ENCODE data around the gene PALLD. TPM values are rescaled to one million over a fixed set of nuclear protein-coding genes. Genes with fewer than 3 reads are reported as not detected.
"Not testable (repeated sequence)": the region's sequence is repeated elsewhere in the genome, so short reads cannot be mapped to it uniquely, and the experiment has no call there.

The PALLD gene
- total RNA-seq, 1 donor from 2014 or later: 8.1 TPM

DNA sequence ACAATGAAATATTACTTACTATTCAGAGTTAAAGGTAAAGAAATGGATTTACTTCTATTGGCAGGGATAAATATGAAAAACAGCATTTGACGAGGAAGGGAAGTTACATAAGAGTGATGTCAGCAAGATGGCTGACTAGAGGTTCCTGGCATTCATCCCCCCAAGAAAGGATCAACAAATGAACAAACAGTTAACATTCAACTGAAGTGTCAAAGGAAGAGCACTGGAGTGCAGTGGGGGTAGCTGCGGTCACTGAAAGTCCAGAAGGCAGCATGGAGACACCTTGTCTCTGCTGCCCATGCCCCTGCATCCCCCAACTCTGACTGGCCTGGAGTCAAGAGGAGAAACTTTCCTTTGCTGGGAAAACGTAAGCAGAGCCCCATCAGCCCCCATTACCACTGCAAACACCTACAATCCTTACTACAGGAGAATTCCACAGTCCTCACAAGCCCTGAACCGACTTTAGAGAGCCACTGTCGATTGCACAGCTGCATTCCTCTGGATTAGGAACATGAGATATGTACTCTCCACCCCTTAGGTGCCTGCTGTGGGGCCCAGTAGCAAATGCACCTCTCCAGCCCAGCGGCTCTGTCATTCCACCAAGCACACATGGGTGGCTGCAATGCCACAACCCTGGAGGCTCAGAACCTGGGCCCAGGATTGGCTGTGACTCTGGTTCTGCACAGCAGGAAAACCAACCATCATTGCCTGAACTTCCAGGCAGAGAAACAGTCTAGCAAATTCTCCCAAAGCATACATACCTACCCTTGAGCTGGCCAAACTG lies 433.8 kb downstream of the PALLD start:
- no peak for DNase-seq (ENCODE audit: low read depth in 2 of 2)

DNA sequence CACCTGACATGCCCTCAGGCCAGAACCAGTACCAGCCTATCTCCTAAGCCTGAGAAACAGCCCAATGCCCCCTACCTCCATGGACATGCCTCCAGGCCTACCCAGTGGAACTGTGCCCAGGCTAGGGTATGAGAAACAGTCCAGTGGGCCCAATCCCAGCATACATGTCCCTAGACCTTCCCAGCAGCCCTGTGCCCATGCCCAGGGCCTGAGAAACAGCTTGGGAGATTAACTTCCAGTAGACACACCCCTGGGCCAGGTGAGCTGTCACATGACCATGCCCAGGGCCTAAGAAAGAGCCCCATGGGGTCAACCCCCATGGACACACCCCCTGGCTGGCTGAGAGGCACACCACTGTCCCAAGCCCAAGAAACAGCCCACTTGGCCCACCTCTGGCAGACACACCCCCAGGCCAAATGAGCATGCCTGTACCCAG lies 434.4 kb downstream of the PALLD start:
- no peak for DNase-seq (ENCODE audit: low read depth in 2 of 2)

DNA sequence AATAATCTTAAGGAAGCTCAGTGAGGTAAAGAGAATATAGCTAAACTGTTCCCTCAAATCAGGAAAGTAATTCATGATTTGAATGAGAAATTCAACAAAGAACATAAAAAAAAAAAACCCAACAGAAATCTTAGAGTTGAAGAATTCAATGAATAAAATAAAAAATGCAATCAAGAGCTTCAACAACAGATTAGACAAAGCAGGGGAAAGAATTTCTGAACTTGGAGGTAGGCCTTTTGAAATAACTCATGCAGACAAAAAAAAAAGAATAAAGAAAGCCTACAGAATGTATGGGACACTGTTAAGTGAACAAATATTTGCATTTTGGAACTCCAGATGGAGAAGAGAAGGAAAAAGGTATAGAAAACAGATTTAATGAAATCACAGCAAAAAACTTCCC lies 435.3 kb downstream of the PALLD start:
- no peak for DNase-seq (ENCODE audit: low read depth in 2 of 2)

DNA sequence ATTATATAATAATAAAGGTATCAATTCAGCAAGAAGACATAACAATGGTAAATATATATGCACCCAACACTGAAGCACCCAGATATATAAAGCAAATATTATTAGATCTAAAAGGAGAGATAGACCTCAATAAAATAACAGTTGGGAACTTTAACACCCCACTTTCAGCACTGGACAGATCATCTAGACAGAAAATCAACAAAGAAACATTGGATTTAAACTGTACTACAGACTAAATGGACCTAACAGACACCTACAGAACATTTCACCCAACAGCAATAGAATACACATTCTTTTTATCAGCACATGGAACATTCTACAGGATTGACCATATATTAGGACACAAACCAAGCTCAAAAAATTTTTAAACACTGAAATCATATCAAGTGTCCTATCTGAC lies 436.6 kb downstream of the PALLD start:
- DNase-seq (ENCODE audit: low read depth in 2 of 2): no peak

DNA sequence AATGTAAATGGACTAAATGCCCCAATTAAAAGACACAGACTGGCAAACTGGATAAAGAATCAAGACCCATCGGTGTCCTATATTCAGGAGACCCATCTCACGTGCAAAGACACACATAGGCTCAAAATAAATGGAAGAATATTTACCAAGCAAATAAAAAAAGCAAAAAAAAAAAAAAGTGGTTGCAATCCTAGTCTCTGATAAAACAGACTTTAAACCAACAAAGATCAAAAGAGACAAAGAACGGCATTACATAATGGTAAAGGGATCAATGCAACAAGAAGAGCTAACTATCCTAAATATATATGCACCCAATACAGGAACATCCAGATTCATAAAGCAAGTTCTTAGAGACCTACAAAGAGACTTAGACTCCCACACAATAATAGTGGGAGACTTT lies 440.6 kb downstream of the PALLD start:
- not testable (repeated sequence) for DNase-seq (ENCODE audit: low read depth in 2 of 2)

DNA sequence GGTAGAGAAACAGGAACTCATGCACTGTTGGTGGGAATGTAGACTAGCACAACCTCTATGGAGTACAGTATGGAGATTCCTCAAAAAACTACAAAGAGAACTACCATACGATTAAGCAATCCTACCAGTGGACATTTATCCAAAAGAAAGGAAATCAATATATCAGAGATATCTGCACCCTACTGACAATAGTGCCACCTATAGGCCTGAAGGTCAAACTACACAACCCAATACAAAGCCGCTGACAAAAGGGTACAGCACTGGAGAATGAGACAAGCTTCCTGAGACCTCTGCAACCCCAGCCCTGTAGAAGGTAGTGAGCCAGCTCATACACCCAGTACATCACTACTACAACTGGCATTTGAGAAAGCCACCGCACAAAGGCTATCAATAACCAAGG lies 446.1 kb downstream of the PALLD start:
- DNase-seq (ENCODE audit: low read depth in 2 of 2): no peak

DNA sequence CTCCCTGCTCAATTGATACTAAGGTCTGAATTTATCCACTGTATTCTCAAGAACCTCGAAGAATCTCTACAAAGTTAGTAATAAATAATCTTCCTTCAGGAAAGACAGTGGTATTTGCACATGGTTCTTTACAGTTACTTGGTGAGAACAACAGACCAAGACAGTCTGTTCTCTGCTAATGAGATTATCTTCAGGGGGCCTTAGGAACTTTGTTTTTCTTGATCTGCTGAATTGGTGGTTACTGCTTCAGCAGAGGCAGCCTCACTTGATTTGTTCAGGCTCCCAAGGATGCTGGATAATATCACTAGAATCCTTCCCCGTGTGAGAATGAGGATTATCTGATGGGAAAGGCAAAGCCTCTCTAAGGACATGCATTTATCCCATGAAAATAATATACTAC lies 448.4 kb downstream of the PALLD start:
- DNase-seq (ENCODE audit: low read depth in 2 of 2): no peak

DNA sequence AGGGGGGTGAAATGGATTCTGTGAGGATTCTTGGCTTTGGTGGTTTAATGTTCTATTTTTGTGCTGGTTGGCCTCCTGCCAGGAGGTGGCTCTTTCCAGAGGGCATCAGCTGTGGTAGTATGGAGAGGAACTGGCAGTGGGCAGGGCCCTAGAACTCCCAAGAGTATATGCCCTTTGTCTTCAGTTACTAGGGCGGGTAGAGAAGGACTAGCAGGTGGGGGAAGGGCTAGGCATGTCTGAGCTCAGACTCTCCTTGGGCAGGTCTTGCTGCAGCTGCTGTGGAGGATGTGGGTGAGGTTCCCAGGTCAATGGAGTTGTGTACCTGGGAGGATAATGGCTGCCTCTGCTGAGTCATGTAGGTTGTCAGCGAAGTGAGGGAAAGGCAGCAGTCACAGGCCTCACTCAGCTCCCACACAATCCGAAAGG lies 456.0 kb downstream of the PALLD start:
- not testable (repeated sequence) for DNase-seq (ENCODE audit: low read depth in 2 of 2)

DNA sequence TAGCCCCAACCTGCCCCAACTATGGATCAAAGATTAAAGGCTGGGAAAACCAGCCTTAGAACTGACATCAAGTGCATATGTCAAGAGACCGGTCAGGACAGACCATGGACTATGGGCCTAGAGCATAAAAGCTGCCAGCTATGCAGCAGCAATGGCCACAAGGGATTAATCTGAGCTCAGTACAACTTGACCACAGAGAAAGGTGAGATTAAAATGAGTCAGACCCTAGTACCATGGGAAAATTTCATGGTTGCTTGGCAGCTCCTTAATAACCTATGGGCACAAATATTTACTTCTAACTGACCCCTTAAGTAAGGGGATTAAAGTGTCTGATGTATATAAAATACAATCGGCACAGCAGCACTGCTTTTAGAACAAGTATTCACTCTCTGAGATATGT lies 458.8 kb downstream of the PALLD start:
- DNase-seq (ENCODE audit: low read depth in 2 of 2): no peak

DNA sequence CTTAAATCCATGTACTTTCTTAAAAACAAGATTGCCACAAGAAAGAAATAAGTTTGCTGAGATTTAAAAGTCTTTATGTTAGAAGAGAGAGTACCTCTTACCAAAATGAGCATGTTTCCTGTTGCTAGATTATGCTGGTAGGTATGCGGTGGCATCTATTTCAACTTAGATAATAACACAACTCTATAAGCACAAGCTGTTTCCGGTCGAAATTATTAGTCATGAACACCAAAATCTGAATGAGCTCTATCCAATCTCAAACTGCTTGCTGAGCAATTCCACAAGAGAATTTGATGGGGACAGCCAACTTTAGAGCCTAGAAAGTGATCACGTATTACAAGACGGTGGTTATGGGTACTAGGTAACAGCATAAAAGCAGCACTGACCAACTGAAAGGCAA lies 463.9 kb downstream of the PALLD start:
- no peak for DNase-seq (ENCODE audit: low read depth in 2 of 2)

DNA sequence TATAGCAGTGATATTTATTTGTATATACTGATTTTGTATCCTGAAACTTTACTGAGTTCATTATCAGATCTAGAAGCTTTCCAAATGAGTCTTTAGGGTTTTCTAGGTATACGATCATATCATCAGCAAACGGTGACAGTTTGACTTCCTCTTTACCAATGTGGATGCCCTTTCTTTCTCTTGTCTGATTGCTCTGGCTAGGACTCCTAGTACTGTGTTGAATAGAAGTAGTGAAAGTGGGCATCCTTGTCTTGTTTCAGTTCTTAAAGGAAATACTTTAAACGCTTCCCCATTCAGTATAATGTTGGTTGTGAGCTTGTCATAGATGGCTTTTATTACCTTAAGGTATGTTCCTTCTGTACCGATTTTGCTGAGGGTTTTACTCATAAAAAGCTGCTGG lies 475.7 kb downstream of the PALLD start:
- no peak for DNase-seq (ENCODE audit: low read depth in 2 of 2)

Other genes starting within 250 kb of the PALLD start
- 13.9 and 25.2 TPM in 2 replicates for gene DDX60, start 178.3 kb upstream of the PALLD start, total RNA-seq
- gene DDX60L, start 16.6 kb upstream of the PALLD start, total RNA-seq: 12.4 and 21.0 TPM in 2 replicates